Liver (tissue), 9 donors: ENCODE data around the gene CRISP3. TPM values are rescaled to one million over a fixed set of nuclear protein-coding genes. Genes with fewer than 3 reads are reported as not detected.

ENCODE experiments used
- DNase-seq: peaks from one replicate; pipeline ENCODE4 v3.0.0-alpha.2; 2017; ENCODE audit warnings: low spot score
- H3K27ac ChIP-seq, 2 donors: one replicate each; pipeline ENCODE4 v1.7.0; 2013; ENCODE audit warnings: inconsistent platforms in 2 of 2, low read length in 2 of 2, control low read depth in 1 of 2, low read depth in 1 of 2, mild to moderate bottlenecking in 1 of 2
- H3K27me3 ChIP-seq, 4 donors: one replicate each; pipeline versions ENCODE4 v1.6.1 to v1.7.0; 2013; ENCODE audit warnings: low read length in 3 of 4, inconsistent platforms in 1 of 4, mild to moderate bottlenecking in 1 of 4, moderate library complexity in 1 of 4; ENCODE audit not compliant: control insufficient read depth in 4 of 4, insufficient read depth in 4 of 4
- H3K36me3 ChIP-seq, 4 donors: one replicate each; pipeline versions ENCODE4 v1.6.1 to v1.7.0; 2013; ENCODE audit warnings: low read length in 3 of 4, mild to moderate bottlenecking in 3 of 4, low read depth in 1 of 4, moderate library complexity in 1 of 4; ENCODE audit not compliant: control insufficient read depth in 4 of 4, insufficient read depth in 3 of 4
- H3K4me1 ChIP-seq, 4 donors: one replicate each; pipeline versions ENCODE4 v1.6.1 to v1.7.0; 2013; ENCODE audit warnings: low read length in 3 of 4, mild to moderate bottlenecking in 3 of 4, moderate library complexity in 1 of 4; ENCODE audit not compliant: control insufficient read depth in 4 of 4, insufficient read depth in 4 of 4
- H3K4me3 ChIP-seq, 3 donors: one replicate each; pipeline versions ENCODE4 v1.6.1 to v1.7.0; 2013; ENCODE audit warnings: low read length in 3 of 3, control low read depth in 1 of 3, low read depth in 1 of 3, mild to moderate bottlenecking in 1 of 3
- H3K9ac ChIP-seq, 2 donors: one replicate each; pipeline ENCODE4 v1.7.0; 2013; ENCODE audit warnings: low read length in 2 of 2, mild to moderate bottlenecking in 2 of 2, moderate library complexity in 2 of 2, control low read depth in 1 of 2, low read depth in 1 of 2
- H3K9me3 ChIP-seq, 4 donors: one replicate each; pipeline versions ENCODE4 v1.6.1 to v1.7.0; 2013; ENCODE audit warnings: low read length in 3 of 4; ENCODE audit not compliant: control insufficient read depth in 4 of 4
- EGR1 ChIP-seq, 2 donors: IDR thresholded peaks; 2 replicates each; pipeline ENCODE4 v1.6.1; 2016 to 2018; ENCODE audit warnings: antibody characterized with exemption in 2 of 2, low read depth in 2 of 2
- FOXA1 ChIP-seq: IDR thresholded peaks from 2 replicates; pipeline ENCODE4 v1.6.1; 2016; ENCODE audit warnings: antibody characterized with exemption
- GABPA ChIP-seq, 2 donors: IDR thresholded peaks in 1 of 2; conservative IDR thresholded peaks in 1 of 2; 2 replicates each; pipeline ENCODE4 v1.6.1; 2016; ENCODE audit warnings: antibody characterized with exemption in 2 of 2, mild to moderate bottlenecking in 1 of 2, moderate library complexity in 1 of 2
- HNF4A ChIP-seq, 2 donors: conservative IDR thresholded peaks; 2 replicates each; pipeline ENCODE4 v1.6.1; 2016; ENCODE audit warnings: antibody characterized with exemption in 2 of 2, mild to moderate bottlenecking in 2 of 2
- JUND ChIP-seq, 2 donors: IDR thresholded peaks; 2 replicates each; pipeline ENCODE4 v1.6.1; 2016; ENCODE audit warnings: antibody characterized with exemption in 2 of 2
- NR2F2 ChIP-seq: IDR thresholded peaks from 2 replicates; pipeline ENCODE4 v1.6.1; 2016; ENCODE audit warnings: antibody characterized with exemption
- RAD21 ChIP-seq, 2 donors: IDR thresholded peaks; 2 replicates each; pipeline ENCODE4 v1.6.1; 2016; ENCODE audit warnings: antibody characterized with exemption in 2 of 2, mild to moderate bottlenecking in 2 of 2
- RXRA ChIP-seq, 2 donors: IDR thresholded peaks; 2 replicates each; pipeline ENCODE4 v1.6.1; 2017 to 2018; ENCODE audit warnings: antibody characterized with exemption in 2 of 2, mild to moderate bottlenecking in 1 of 2
- SP1 ChIP-seq: IDR thresholded peaks from 2 replicates; pipeline ENCODE4 v1.6.1; 2018; ENCODE audit warnings: antibody characterized with exemption, mild to moderate bottlenecking
- TAF1 ChIP-seq: conservative IDR thresholded peaks from 2 replicates; pipeline ENCODE4 v1.6.1; 2016; ENCODE audit warnings: antibody characterized with exemption, mild to moderate bottlenecking
- WGBS: extraction: QIAGEN DNeasy Blood & Tissue Kit; methylation state at CpG from one replicate; pipeline ENCODE4 v1.1.7; 2013; 5-methylcytosine and 5-hydroxymethylcytosine counted together
- polyA plus RNA-seq, 2 donors: library from polyadenylated mRNA; stranded (reverse) in 1 of 2; unstranded in 1 of 2; fragments of 200-250 nt in 1 of 2; fragments of >200 nt in 1 of 2; fragmentation: Nextera tagmentation in 1 of 2; extraction: Ambion mirVana in 1 of 2; gene quantifications; one replicate each; pipeline versions ENCODE4 v1.2.1 to v1.2.3, GENCODE V29; 2013 to 2015
- total RNA-seq, 2 donors: library from RNA; depleted of rRNA; stranded (reverse); fragments of >200 nt; gene quantifications; one replicate each; pipeline ENCODE4 v1.2.3, GENCODE V29; 2014
- TF ChIP-seq, protein P1 (sequence below): IDR thresholded peaks from 2 replicates; pipeline ENCODE4 v1.6.1; 2016; ENCODE audit warnings: antibody characterized with exemption
- TF ChIP-seq, protein P2 (sequence below): IDR thresholded peaks from 2 replicates; pipeline ENCODE4 v1.6.1; 2016; ENCODE audit warnings: antibody characterized with exemption
- TF ChIP-seq, protein P3 (sequence below): IDR thresholded peaks from 2 replicates; pipeline ENCODE4 v1.6.1; 2016; ENCODE audit warnings: antibody characterized with exemption, mild to moderate bottlenecking
- TF ChIP-seq, protein P4 (sequence below): fragments of 150-350 bp; IDR thresholded peaks from 2 replicates; pipeline ENCODE4 v1.5.1; 2017; ENCODE audit warnings: improper control_type of control experiment, low read depth, low read length; ENCODE audit not compliant: missing input control
- donor health status: healthy.
- donor health status: healthy.
- donor health status: healthy.
- donor health status: healthy.
- donor health status: healthy.

The CRISP3 gene, protein sequence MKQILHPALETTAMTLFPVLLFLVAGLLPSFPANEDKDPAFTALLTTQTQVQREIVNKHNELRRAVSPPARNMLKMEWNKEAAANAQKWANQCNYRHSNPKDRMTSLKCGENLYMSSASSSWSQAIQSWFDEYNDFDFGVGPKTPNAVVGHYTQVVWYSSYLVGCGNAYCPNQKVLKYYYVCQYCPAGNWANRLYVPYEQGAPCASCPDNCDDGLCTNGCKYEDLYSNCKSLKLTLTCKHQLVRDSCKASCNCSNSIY
- 1 to 10 TPM in 1 of 2 donors, under 1 TPM in 1; 0.08 to 1.1 TPM for total RNA-seq
- under 1 TPM in 1 of 2 donors, not detected in 1; 0.33 TPM for polyA plus RNA-seq

DNA sequence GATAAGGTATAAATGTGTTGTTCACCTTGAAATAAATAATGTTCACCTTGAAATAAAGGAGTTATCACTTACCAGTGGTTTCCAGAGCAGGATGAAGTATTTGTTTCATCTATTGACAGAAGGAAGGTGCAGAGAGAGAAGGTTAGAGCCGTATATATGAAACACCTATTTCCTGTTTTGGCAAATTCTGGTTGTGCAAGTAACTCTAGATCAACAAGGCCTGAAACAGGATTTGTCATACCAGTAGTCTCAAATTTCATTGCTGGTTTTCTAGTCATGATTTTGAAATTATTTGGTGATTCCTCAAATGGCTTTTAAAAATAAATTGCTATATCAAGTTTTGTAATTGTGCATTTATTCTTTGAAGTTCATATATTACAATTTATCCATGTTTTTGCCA lies at the start of gene CRISP3:
Gene CRISP3, minus strand, starts transcription at position 130 of the 400 bp plus-strand sequence. Its CDS starts 21 bp downstream, at position 109.
- WGBS = 30% methylated on average over 1 of the region's 1 CpG
- TF ChIP-seq NR2F2 (no peak), RAD21 (IDR thresholded peaks at IDR 0.05) (no peak), GABPA (IDR thresholded peaks at IDR 0.05 in 1 of 2, conservative IDR thresholded peaks at IDR 0.05 in 1 of 2) (no peak), FOXA1 (no peak), RXRA (IDR thresholded peaks at IDR 0.05) (no peak), TAF1 (no peak)
- TF ChIP-seq, protein P1, sequence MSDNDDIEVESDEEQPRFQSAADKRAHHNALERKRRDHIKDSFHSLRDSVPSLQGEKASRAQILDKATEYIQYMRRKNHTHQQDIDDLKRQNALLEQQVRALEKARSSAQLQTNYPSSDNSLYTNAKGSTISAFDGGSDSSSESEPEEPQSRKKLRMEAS = no peak
- TF ChIP-seq, protein P2, sequence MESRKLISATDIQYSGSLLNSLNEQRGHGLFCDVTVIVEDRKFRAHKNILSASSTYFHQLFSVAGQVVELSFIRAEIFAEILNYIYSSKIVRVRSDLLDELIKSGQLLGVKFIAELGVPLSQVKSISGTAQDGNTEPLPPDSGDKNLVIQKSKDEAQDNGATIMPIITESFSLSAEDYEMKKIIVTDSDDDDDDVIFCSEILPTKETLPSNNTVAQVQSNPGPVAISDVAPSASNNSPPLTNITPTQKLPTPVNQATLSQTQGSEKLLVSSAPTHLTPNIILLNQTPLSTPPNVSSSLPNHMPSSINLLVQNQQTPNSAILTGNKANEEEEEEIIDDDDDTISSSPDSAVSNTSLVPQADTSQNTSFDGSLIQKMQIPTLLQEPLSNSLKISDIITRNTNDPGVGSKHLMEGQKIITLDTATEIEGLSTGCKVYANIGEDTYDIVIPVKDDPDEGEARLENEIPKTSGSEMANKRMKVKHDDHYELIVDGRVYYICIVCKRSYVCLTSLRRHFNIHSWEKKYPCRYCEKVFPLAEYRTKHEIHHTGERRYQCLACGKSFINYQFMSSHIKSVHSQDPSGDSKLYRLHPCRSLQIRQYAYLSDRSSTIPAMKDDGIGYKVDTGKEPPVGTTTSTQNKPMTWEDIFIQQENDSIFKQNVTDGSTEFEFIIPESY = no peak
- TF ChIP-seq, protein P3, sequence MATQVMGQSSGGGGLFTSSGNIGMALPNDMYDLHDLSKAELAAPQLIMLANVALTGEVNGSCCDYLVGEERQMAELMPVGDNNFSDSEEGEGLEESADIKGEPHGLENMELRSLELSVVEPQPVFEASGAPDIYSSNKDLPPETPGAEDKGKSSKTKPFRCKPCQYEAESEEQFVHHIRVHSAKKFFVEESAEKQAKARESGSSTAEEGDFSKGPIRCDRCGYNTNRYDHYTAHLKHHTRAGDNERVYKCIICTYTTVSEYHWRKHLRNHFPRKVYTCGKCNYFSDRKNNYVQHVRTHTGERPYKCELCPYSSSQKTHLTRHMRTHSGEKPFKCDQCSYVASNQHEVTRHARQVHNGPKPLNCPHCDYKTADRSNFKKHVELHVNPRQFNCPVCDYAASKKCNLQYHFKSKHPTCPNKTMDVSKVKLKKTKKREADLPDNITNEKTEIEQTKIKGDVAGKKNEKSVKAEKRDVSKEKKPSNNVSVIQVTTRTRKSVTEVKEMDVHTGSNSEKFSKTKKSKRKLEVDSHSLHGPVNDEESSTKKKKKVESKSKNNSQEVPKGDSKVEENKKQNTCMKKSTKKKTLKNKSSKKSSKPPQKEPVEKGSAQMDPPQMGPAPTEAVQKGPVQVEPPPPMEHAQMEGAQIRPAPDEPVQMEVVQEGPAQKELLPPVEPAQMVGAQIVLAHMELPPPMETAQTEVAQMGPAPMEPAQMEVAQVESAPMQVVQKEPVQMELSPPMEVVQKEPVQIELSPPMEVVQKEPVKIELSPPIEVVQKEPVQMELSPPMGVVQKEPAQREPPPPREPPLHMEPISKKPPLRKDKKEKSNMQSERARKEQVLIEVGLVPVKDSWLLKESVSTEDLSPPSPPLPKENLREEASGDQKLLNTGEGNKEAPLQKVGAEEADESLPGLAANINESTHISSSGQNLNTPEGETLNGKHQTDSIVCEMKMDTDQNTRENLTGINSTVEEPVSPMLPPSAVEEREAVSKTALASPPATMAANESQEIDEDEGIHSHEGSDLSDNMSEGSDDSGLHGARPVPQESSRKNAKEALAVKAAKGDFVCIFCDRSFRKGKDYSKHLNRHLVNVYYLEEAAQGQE = no peak
- Histone ChIP-seq H3K27ac (no peak within 1 kb of the TSS), H3K4me3 (no peak within 1 kb of the TSS), H3K36me3 (no peaks in the 10 kb centered on the region), H3K9me3 (no peaks in the 10 kb centered on the region), H3K27me3 (no peaks in the 10 kb centered on the region), H3K4me1 (no peaks in the 10 kb centered on the region), H3K9ac (no peak within 1 kb of the TSS)
- DNase-seq = no peak

DNA sequence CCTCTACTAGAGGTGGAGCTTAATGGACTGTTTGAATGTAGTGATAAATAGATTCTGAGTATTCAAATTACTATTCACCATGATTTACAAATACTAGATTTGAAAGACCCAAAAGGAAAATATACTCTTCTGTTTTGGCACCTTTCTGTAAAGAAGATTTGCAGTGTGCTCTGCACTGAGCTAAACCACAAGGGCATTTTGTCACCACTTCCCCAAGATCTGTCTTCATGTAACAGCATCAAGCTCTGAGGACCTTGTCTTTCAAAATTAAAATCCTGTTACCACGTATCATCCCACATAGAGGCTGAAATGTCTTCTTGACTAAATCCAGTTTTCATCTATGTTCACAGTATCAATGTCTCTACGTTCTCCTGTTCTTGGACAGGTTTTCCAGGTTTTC lies 46.2 kb upstream of the CRISP3 start:
- Histone ChIP-seq H3K36me3 (no peaks in the 10 kb centered on the region), H3K27me3 (no peaks in the 10 kb centered on the region), H3K9me3 (no peaks in the 10 kb centered on the region), H3K4me3 (no peak overlapping the region), H3K9ac (no peak overlapping the region), H3K27ac (no peak overlapping the region), H3K4me1 (no peaks in the 10 kb centered on the region)
- no peak for DNase-seq
- no peak for TF ChIP-seq RXRA (IDR thresholded peaks at IDR 0.05)
- TF ChIP-seq SP1 = no peak
- TF ChIP-seq, protein P1 = no peak
- no peak for TF ChIP-seq HNF4A (conservative IDR thresholded peaks at IDR 0.05)
- TF ChIP-seq, protein P4, sequence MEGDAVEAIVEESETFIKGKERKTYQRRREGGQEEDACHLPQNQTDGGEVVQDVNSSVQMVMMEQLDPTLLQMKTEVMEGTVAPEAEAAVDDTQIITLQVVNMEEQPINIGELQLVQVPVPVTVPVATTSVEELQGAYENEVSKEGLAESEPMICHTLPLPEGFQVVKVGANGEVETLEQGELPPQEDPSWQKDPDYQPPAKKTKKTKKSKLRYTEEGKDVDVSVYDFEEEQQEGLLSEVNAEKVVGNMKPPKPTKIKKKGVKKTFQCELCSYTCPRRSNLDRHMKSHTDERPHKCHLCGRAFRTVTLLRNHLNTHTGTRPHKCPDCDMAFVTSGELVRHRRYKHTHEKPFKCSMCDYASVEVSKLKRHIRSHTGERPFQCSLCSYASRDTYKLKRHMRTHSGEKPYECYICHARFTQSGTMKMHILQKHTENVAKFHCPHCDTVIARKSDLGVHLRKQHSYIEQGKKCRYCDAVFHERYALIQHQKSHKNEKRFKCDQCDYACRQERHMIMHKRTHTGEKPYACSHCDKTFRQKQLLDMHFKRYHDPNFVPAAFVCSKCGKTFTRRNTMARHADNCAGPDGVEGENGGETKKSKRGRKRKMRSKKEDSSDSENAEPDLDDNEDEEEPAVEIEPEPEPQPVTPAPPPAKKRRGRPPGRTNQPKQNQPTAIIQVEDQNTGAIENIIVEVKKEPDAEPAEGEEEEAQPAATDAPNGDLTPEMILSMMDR = no peak
- TF ChIP-seq TAF1 = no peak
- TF ChIP-seq JUND (IDR thresholded peaks at IDR 0.05) = no peak
- TF ChIP-seq, protein P3 = no peak
- no peak for TF ChIP-seq FOXA1
- TF ChIP-seq EGR1 (IDR thresholded peaks at IDR 0.05; ENCODE audit: low read depth in 2 of 2) = no peak
- 81% methylated on average over 2 of the region's 2 CpGs for WGBS
